ENCODE data around the gene ALG3. TPM values are rescaled to one million over a fixed set of nuclear protein-coding genes. Genes with fewer than 3 reads are reported as not detected.

The ALG3 gene
- total and polyA plus RNA-seq, 2 of the 4 experiments (the other 2 are of a cell fraction) = 19.5 to 52.6 TPM

DNA sequence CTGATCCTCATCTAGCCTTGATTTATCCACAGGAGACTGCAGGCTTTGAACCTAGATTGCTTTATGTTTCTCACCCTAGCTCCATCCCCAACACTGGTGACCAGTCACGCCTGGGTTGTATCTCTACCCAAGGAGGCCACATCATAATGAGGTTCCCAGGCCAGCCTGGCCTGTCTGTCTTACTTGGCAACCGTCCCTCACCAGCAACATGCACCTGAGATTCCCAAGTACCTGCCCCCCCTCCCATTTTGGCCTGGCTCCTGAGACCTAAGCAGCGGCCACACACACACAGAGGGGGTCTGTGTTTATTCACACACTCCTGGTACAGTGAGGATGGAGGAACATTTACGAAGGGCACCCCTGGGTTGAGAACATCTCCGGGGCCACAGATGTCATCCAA is 10.2 kb upstream of the ALG3 start:
- H3K4me3 ChIP-seq (ENCODE audit: insufficient read depth, low read depth, low read length) = no peak overlapping the region
- POLR2A ChIA-PET (ENCODE audit: unreplicated experiment) = no interaction called here
- H3K4me1 ChIP-seq (ENCODE audit: control insufficient read depth, insufficient read depth, low read length) = peaks cover 2% of the 10 kb centered on the region; the same call in 1 of the 2 replicates
- H3K27ac ChIP-seq (ENCODE audit: insufficient read depth, low read length) = no peak overlapping the region
- H3K14ac ChIP-seq (replicated peaks; ENCODE audit: low read depth, low read length) = no peak overlapping the region
- no peak overlapping the region for H3K18ac ChIP-seq (ENCODE audit: low read depth, low read length)
- no peak for ATAC-seq (ENCODE audit: low read depth)
- H3K9ac ChIP-seq (ENCODE audit: low read depth, low read length) = no peak overlapping the region
- no peak overlapping the region for H3K4me2 ChIP-seq (ENCODE audit: low read depth, low read length)
- no peak overlapping the region for H2BK20ac ChIP-seq (ENCODE audit: low read depth, low read length)
- H2AK9ac ChIP-seq (replicated peaks; ENCODE audit: low read depth, low read length, poor library complexity) = no peak overlapping the region
- WGBS, 2 experiments (ENCODE audit: extremely low coverage in 2 of 2, insufficient read length in 1 of 2) = 79% methylated on average over 2 of the region's 5 CpGs; no CpG with 5 or more reads in 1 of the 2 experiments
- peaks cover 8% of the 10 kb centered on the region for H4K20me1 ChIP-seq (ENCODE audit: insufficient read depth, low read length)
- H3K79me1 ChIP-seq (ENCODE audit: low read depth in 1 of 2, low read length in 2 of 2) = no peaks in the 10 kb centered on the region
- no peak overlapping the region for H2AK5ac ChIP-seq (ENCODE audit: low read depth, low read length)
- no peak for DNase-seq
- no peak overlapping the region for H4K5ac ChIP-seq (ENCODE audit: low read depth, low read length)
- intact Hi-C loops (cut with micrococcal nuclease) = loop anchor here (10.0 kb wide), 1 partner anchor 244 kb away; the partner anchor contains the start of gene ABCC5
- BruUV-seq (replicated peaks) = no TSS peak
- H3K27me3 ChIP-seq (ENCODE audit: control insufficient read depth, insufficient read depth, low read length) = peaks cover 30% of the 10 kb centered on the region
- no peak overlapping the region for H4K8ac ChIP-seq (ENCODE audit: low read depth in 2 of 2, low read length in 2 of 2)
- no peak overlapping the region for H2BK15ac ChIP-seq (ENCODE audit: low read depth, low read length)
- no peak overlapping the region for H2BK5ac ChIP-seq (ENCODE audit: low read depth, low read length, poor library complexity, severe bottlenecking)
- TF ChIP-seq BHLHE40 (IDR thresholded peaks at IDR 0.05; ENCODE audit: low read depth, low read length) (no peak), RCOR1 (IDR thresholded peaks at IDR 0.05; ENCODE audit: insufficient replicate concordance, low read length) (no peak), SMC3 (IDR thresholded peaks at IDR 0.05; ENCODE audit: low read depth, low read length) (no peak), CEBPB (IDR thresholded peaks at IDR 0.05; ENCODE audit: low read depth, low read length) (no peak), MAFK (IDR thresholded peaks at IDR 0.05; ENCODE audit: low read depth, low read length) (no peak), POLR2A (IDR thresholded peaks at IDR 0.05; ENCODE audit: low read depth, low read length) (no peak), MXI1 (IDR thresholded peaks at IDR 0.05; ENCODE audit: borderline replicate concordance, low read depth, low read length) (no peak), FOS (IDR thresholded peaks at IDR 0.05; ENCODE audit: low read depth, low read length) (no peak)
- TF ChIP-seq, protein P1, sequence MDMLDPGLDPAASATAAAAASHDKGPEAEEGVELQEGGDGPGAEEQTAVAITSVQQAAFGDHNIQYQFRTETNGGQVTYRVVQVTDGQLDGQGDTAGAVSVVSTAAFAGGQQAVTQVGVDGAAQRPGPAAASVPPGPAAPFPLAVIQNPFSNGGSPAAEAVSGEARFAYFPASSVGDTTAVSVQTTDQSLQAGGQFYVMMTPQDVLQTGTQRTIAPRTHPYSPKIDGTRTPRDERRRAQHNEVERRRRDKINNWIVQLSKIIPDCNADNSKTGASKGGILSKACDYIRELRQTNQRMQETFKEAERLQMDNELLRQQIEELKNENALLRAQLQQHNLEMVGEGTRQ (IDR thresholded peaks at IDR 0.05; ENCODE audit: low read depth, low read length) = no peak
- no peaks in the 10 kb centered on the region for H3K9me3 ChIP-seq (ENCODE audit: control insufficient read depth, insufficient read depth, low read length)
- H3K9me1 ChIP-seq (ENCODE audit: insufficient read depth, low read length) = no peaks in the 10 kb centered on the region
- dilution Hi-C loops (cut with HindIII; ENCODE audit: low sequenced_read_pairs, unreplicated experiment) = no loop called here
- H3K56ac ChIP-seq (ENCODE audit: extremely low read depth, insufficient read depth, low read length) = no peak overlapping the region
- H3K23ac ChIP-seq (ENCODE audit: low read depth, low read length) = no peak overlapping the region
- CTCF ChIA-PET = interaction anchor here (1.7 kb wide), 1 partner anchor 9 kb away, joined by 5 read pairs; the partner anchor contains the start of gene EEF1AKMT4
- H4K91ac ChIP-seq (ENCODE audit: insufficient read depth, low read depth, low read length) = no peak overlapping the region
- H3K36me3 ChIP-seq (ENCODE audit: control insufficient read depth, insufficient read depth, low read length) = 0 out of 2 replicates have a peak, but pooled peaks cover 2% of the 10 kb centered on the region
- in situ Hi-C loops (cut with MboI; ENCODE audit: low sequenced_read_pairs) = loop anchor here (10.0 to 25.0 kb wide), 2 partner anchors 364 to 797 kb away; no protein-coding TSS in a partner anchor
- no peak overlapping the region for H2AFZ ChIP-seq (replicated peaks; ENCODE audit: low read length, poor library complexity)
- no peak overlapping the region for H3K4ac ChIP-seq (ENCODE audit: low read depth, low read length)
- H2BK120ac ChIP-seq (ENCODE audit: low read depth, low read length) = no peak overlapping the region
